H9 (cell line): Measurements from ENCODE around the gene TBC1D22A. TPM values are rescaled to one million over a fixed set of nuclear protein-coding genes. Genes with fewer than 3 reads are reported as not detected.

Experiments used
- DNase-seq: peaks from one replicate; pipeline ENCODE4 v3.0.0-alpha.2; 2017
- H2AFZ ChIP-seq: one replicate; pipeline ENCODE4 v1.6.1; 2013; ENCODE audit warnings: mild to moderate bottlenecking, low read length, control low read depth, moderate library complexity
- H2AK5ac ChIP-seq: 2 replicates; pipeline ENCODE4 v1.6.1; 2013; ENCODE audit warnings: low read length, control low read depth, mixed read lengths; ENCODE audit not compliant: insufficient read length
- H2BK120ac ChIP-seq: one replicate; pipeline ENCODE4 v1.6.1; 2013; ENCODE audit warnings: low read depth, mild to moderate bottlenecking, low read length, control low read depth, inconsistent platforms; ENCODE audit not compliant: poor library complexity, severe bottlenecking
- H2BK12ac ChIP-seq: 2 replicates; pipeline ENCODE4 v1.6.1; 2013; ENCODE audit warnings: low read length, control low read depth, mixed read lengths, low read depth; ENCODE audit not compliant: insufficient read length
- H2BK15ac ChIP-seq: 2 replicates; pipeline ENCODE4 v1.6.1; 2013; ENCODE audit warnings: low read depth, low read length, control low read depth
- H2BK20ac ChIP-seq: one replicate; pipeline ENCODE4 v1.6.1; 2013; ENCODE audit warnings: low read depth, mild to moderate bottlenecking, low read length, control low read depth, inconsistent platforms; ENCODE audit not compliant: poor library complexity, severe bottlenecking
- H2BK5ac ChIP-seq: 2 replicates; pipeline ENCODE4 v1.6.1; 2013; ENCODE audit warnings: low read length, control low read depth, mixed read lengths; ENCODE audit not compliant: insufficient read length
- H3K14ac ChIP-seq: 2 replicates; pipeline ENCODE4 v1.6.1; 2013; ENCODE audit warnings: low read length, control low read depth; ENCODE audit not compliant: insufficient read depth
- H3K18ac ChIP-seq: 2 replicates; pipeline ENCODE4 v1.6.1; 2013; ENCODE audit warnings: low read depth, mild to moderate bottlenecking, mixed read lengths, low read length, control low read depth; ENCODE audit not compliant: insufficient read length
- H3K23ac ChIP-seq: 2 replicates; pipeline ENCODE4 v1.6.1; 2013; ENCODE audit warnings: low read length, control low read depth, mixed read lengths, low read depth; ENCODE audit not compliant: insufficient read length
- H3K23me2 ChIP-seq: 2 replicates; pipeline ENCODE4 v1.6.1; 2013; ENCODE audit warnings: low read depth, mild to moderate bottlenecking, mixed read lengths, low read length, control low read depth; ENCODE audit not compliant: insufficient read length, poor library complexity, severe bottlenecking
- H3K27ac ChIP-seq: 2 replicates; pipeline ENCODE4 v1.5.1; 2013; ENCODE audit warnings: low read length, control low read depth, mixed read lengths, low read depth; ENCODE audit not compliant: insufficient read length
- H3K27me3 ChIP-seq: 2 replicates; pipeline ENCODE4 v1.6.1; 2013; ENCODE audit warnings: low read length, control low read depth, inconsistent platforms; ENCODE audit not compliant: insufficient read depth
- H3K4ac ChIP-seq: 2 replicates; pipeline ENCODE4 v1.6.1; 2013; ENCODE audit warnings: low read depth, mild to moderate bottlenecking, control low read depth, inconsistent platforms, low read length, moderate library complexity
- H3K4me1 ChIP-seq: 2 replicates; pipeline ENCODE4 v1.6.1; 2013; ENCODE audit warnings: low read length, control low read depth, inconsistent platforms; ENCODE audit not compliant: insufficient read depth
- H3K4me2 ChIP-seq: 2 replicates; pipeline ENCODE4 v1.6.1; 2013; ENCODE audit warnings: low read length, control low read depth, mixed read lengths; ENCODE audit not compliant: insufficient read length, insufficient read depth
- H3K56ac ChIP-seq: 2 replicates; pipeline ENCODE4 v1.6.1; 2013; ENCODE audit warnings: low read depth, mild to moderate bottlenecking, mixed read lengths, low read length, control low read depth; ENCODE audit not compliant: insufficient read length
- H3K79me1 ChIP-seq: 2 replicates; pipeline ENCODE4 v1.6.1; 2013; ENCODE audit warnings: low read depth, mild to moderate bottlenecking, moderate library complexity, low read length, control low read depth, inconsistent platforms; ENCODE audit not compliant: insufficient read depth, poor library complexity, severe bottlenecking
- H3K79me2 ChIP-seq: 2 replicates; pipeline ENCODE4 v1.6.1; 2013; ENCODE audit warnings: low read length, control low read depth, inconsistent platforms; ENCODE audit not compliant: insufficient read depth
- H3K9ac ChIP-seq: 2 replicates; pipeline ENCODE4 v1.6.1; 2013; ENCODE audit warnings: low read length, control low read depth, mixed read lengths; ENCODE audit not compliant: insufficient read length; ENCODE audit errors: extremely low read depth
- H3K9me3 ChIP-seq: one replicate; pipeline ENCODE4 v1.6.1; 2013; ENCODE audit warnings: low read depth, low read length, inconsistent platforms; ENCODE audit not compliant: control insufficient read depth
- H3T11ph ChIP-seq: one replicate; pipeline ENCODE4 v1.6.1; 2013; ENCODE audit warnings: mild to moderate bottlenecking, low read length, control low read depth, inconsistent platforms
- H4K20me1 ChIP-seq: one replicate; pipeline ENCODE4 v1.6.1; 2013; ENCODE audit not compliant: control insufficient read depth, insufficient read length, insufficient read depth
- H4K5ac ChIP-seq: 2 replicates; pipeline ENCODE4 v1.6.1; 2013; ENCODE audit warnings: low read depth, mild to moderate bottlenecking, mixed read lengths, low read length, control low read depth; ENCODE audit not compliant: insufficient read length
- H4K8ac ChIP-seq: replicated peaks from 2 replicates; pipeline ENCODE4 v1.6.1; 2013; ENCODE audit warnings: low read length, control low read depth, mixed read lengths, low read depth; ENCODE audit not compliant: insufficient read length
- H4K91ac ChIP-seq: 2 replicates; pipeline ENCODE4 v1.6.1; 2013; ENCODE audit warnings: low read depth, mild to moderate bottlenecking, moderate library complexity, mixed read lengths, low read length, control low read depth; ENCODE audit not compliant: insufficient read length
- H3K27ac Mint-ChIP-seq, 3 experiments: 2 replicates in 2 of 3; 3 replicates in 1 of 3; pipeline ENCODE4 v1.8.0; 2020 to 2021; ENCODE audit warnings: mixed read lengths in 3 of 3, mild to moderate bottlenecking in 1 of 3, moderate library complexity in 1 of 3
- H3K27me3 Mint-ChIP-seq: 2 replicates; pipeline ENCODE4 v1.8.0; 2021; ENCODE audit warnings: low read depth, mild to moderate bottlenecking, moderate library complexity, mixed read lengths
- H3K36me3 Mint-ChIP-seq, 3 experiments: 2 replicates in 2 of 3; 3 replicates in 1 of 3; pipeline ENCODE4 v1.8.0; 2020 to 2021; ENCODE audit warnings: low read depth in 3 of 3, mixed read lengths in 3 of 3; ENCODE audit not compliant: insufficient read depth in 1 of 3
- H3K4me1 Mint-ChIP-seq, 2 experiments: 2 replicates each; pipeline ENCODE4 v1.8.0; 2020; ENCODE audit warnings: mixed read lengths in 2 of 2
- H3K4me3 Mint-ChIP-seq, 2 experiments: 2 replicates in 1 of 2; 3 replicates in 1 of 2; pipeline ENCODE4 v1.8.0; 2020 to 2021; ENCODE audit warnings: mild to moderate bottlenecking in 2 of 2, mixed read lengths in 2 of 2, moderate library complexity in 1 of 2
- H3K9me3 Mint-ChIP-seq, 2 experiments: 2 replicates in 1 of 2; 3 replicates in 1 of 2; pipeline ENCODE4 v1.8.0; 2020; ENCODE audit warnings: mild to moderate bottlenecking in 2 of 2, mixed read lengths in 2 of 2, moderate library complexity in 1 of 2
- CTCF ChIP-seq: fragments of 200-600 bp; sonication (generic); conservative IDR thresholded peaks from 3 replicates; pipeline ENCODE4 v1.8.0; 2021; ENCODE audit warnings: antibody characterized with exemption, mild to moderate bottlenecking
- WGBS: extraction: QIAGEN DNeasy Blood & Tissue Kit; methylation state at CpG from one replicate; pipeline ENCODE4 v1.1.7; 2013; ENCODE audit warnings: missing lambda C conversion rate, low lambda C conversion rate, mixed read lengths; ENCODE audit not compliant: insufficient read length; ENCODE audit errors: extremely low coverage; 5-methylcytosine and 5-hydroxymethylcytosine counted together
- total RNA-seq: library from RNA; stranded (reverse); gene quantifications from 2 replicates; pipeline ENCODE4 v1.2.1, GENCODE V29; 2021

TBC1D22A gene
- total RNA-seq, 1 experiment from 2014 or later: 20.8 TPM

GRCh38 chr22:47007496-47007895, 245.0 kb downstream of the TBC1D22A start:
- H3K9ac ChIP-seq: no peak overlapping the region
- H3K27ac ChIP-seq: no peak overlapping the region
- H2AK5ac ChIP-seq: no peak overlapping the region
- H3K14ac ChIP-seq: no peak overlapping the region
- H3T11ph ChIP-seq: no peak overlapping the region
- WGBS: no CpG with 5 or more reads among the region's 2 CpGs
- no peaks in the 10 kb centered on the region for H3K79me1 ChIP-seq
- H3K23ac ChIP-seq: no peak overlapping the region
- no peak for TF ChIP-seq CTCF
- no peaks in the 10 kb centered on the region for H3K23me2 ChIP-seq
- no peak overlapping the region for H4K5ac ChIP-seq
- no peak overlapping the region for H3K56ac ChIP-seq
- no peak for DNase-seq
- H3K4me2 ChIP-seq: no peak overlapping the region
- Mint-ChIP-seq H3K27me3 (no peaks in the 10 kb centered on the region; the same call in 1 of the 2 replicates), H3K9me3 (no peaks in the 10 kb centered on the region), H3K4me1 (peaks cover 4 to 7% of the 10 kb centered on the region in 2 experiments), H3K36me3 (no peaks in the 10 kb centered on the region; a peak in 1 of 7 replicates), H3K4me3 (no peak overlapping the region), H3K27ac (no peak overlapping the region)
- H2AFZ ChIP-seq: no peak overlapping the region
- H2BK15ac ChIP-seq: no peak overlapping the region
- no peak overlapping the region for H4K91ac ChIP-seq
- H2BK12ac ChIP-seq: no peak overlapping the region
- no peaks in the 10 kb centered on the region for H4K20me1 ChIP-seq
- H2BK120ac ChIP-seq: no peak overlapping the region
- H3K9me3 ChIP-seq: no peaks in the 10 kb centered on the region
- H3K27me3 ChIP-seq: no peaks in the 10 kb centered on the region
- no peaks in the 10 kb centered on the region for H3K4me1 ChIP-seq
- H3K18ac ChIP-seq: no peak overlapping the region
- no peak overlapping the region for H3K4ac ChIP-seq
- H3K79me2 ChIP-seq: no peaks in the 10 kb centered on the region
- no peak overlapping the region for H2BK5ac ChIP-seq
- no peak overlapping the region for H4K8ac ChIP-seq
- H2BK20ac ChIP-seq: no peak overlapping the region
